ENCODE results near the gene ZNF467.

ZNF467 gene

GRCh38 chr7:149742075-149742701 lies 31.2 kb downstream of the ZNF467 start:
- peak; percentile 24 to 38 (median 30) for DNase-seq

- DNase-seq, result no peak
Observed at GRCh38 chr7:149741629-149742028, 31.8 kb downstream of the ZNF467 start.

- no peak for DNase-seq
Observed at GRCh38 chr7:149736478-149737360, 36.7 kb downstream of the ZNF467 start.

GRCh38 chr7:149735779-149736477 lies 37.5 kb downstream of the ZNF467 start:
- no peak for DNase-seq

GRCh38 chr7:149735181-149735602 lies 38.2 kb downstream of the ZNF467 start:
- DNase-seq, result no peak

- DNase-seq, result no peak
Observed at GRCh38 chr7:149734791-149735075, 38.7 kb downstream of the ZNF467 start.

- DNase-seq, result no peak
Observed at GRCh38 chr7:149733924-149734790, 39.2 kb downstream of the ZNF467 start.

- DNase-seq, result no peak
Observed at GRCh38 chr7:149733131-149733923, 40.1 kb downstream of the ZNF467 start.

GRCh38 chr7:149732611-149733010 lies 40.8 kb downstream of the ZNF467 start:
- no peak for DNase-seq

- no peak for DNase-seq
Observed at GRCh38 chr7:149732111-149732561, 41.3 kb downstream of the ZNF467 start.

GRCh38 chr7:149731207-149731955 lies 42.0 kb downstream of the ZNF467 start:
- no peak for DNase-seq

GRCh38 chr7:149729983-149730801 lies 43.2 kb downstream of the ZNF467 start:
- no peak for DNase-seq

GRCh38 chr7:149729586-149729982 lies 43.8 kb downstream of the ZNF467 start:
- DNase-seq, result no peak

- DNase-seq, result no peak
Observed at GRCh38 chr7:149728491-149729375, 44.7 kb downstream of the ZNF467 start.

GRCh38 chr7:149727899-149728476 lies 45.4 kb downstream of the ZNF467 start:
- DNase-seq, result no peak

- DNase-seq, result no peak
Observed at GRCh38 chr7:149727053-149727898, 46.1 kb downstream of the ZNF467 start.

GRCh38 chr7:149725916-149726315 lies 47.5 kb downstream of the ZNF467 start:
- no peak for DNase-seq

GRCh38 chr7:149725426-149725821 lies 48.0 kb downstream of the ZNF467 start:
- DNase-seq, result no peak

Measured in activated naive CD4-positive, alpha-beta T cell (primary cell).